ENCODE results near the gene CADPS.

CADPS gene

GRCh38 chr3:62624185-62624584 lies 251.0 kb downstream of the CADPS start:
- DNase-seq, result no peak

DNA sequence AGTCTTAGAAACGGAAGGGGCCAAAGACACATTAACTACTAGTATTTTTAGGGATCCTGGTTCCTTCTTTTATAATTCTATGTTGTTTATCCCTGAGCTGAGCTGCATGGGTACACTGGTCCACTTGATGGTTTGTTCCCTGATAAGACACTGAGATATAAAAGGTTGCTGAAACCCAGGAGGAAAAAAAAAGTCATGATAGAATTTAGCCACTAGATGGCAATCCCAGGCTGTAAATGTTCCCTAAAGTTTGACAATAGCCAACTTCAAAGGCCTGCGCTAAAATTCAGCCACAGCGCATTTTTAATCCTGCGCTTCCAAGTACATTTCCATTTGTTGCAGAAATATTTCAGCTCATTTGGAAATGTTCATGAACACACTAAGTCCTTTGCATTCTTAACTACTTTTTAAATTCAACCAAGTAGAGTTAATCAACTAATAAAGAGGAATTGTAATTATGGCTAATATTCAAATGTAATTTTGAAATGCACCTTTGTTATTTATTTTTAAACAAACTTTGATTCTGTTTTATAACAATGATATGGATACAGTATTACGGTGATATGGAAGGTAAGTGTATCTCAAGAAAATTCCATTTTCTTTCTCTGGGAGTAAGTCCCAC lies 252.6 kb downstream of the CADPS start:
- no peak for DNase-seq

DNA sequence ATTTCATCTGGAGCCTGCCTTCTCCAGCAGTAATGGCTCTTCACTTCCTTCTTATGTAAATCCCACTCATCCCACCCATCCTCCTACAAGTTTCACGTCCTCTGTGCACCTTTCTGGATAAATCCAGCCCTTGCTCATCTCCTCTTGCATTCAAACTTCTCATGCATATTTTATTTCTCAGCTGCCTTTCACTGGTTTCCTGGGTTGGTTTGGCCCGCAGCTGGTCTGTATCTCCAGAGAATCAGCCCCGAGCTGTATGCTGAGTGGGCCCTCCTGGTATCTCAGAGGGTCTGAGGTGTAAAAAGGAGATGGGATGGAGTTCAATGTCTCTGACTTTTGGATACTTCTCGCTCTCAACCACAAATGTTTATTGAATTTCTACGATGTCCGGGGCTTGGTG lies 253.3 kb downstream of the CADPS start:
- no peak for DNase-seq

DNA sequence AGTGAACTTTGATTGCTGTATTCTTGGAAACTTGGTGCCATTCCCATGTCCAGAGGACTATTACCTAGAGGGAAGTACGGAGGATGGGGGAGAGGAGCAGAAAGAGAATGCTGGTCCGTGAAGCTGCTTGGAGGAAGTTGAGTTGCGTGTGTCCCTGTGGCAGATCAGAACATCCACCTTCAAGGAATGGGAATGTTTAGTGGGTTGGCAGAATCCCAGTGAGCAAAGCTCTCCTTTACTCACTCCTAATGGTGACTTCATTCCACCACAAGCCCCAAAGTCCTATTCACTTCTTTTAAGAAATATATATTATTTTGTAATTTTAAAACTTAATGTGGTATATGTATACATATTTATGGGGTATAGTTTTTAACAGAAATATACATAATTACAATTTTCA lies 254.0 kb downstream of the CADPS start:
- DNase-seq, result no peak

DNA sequence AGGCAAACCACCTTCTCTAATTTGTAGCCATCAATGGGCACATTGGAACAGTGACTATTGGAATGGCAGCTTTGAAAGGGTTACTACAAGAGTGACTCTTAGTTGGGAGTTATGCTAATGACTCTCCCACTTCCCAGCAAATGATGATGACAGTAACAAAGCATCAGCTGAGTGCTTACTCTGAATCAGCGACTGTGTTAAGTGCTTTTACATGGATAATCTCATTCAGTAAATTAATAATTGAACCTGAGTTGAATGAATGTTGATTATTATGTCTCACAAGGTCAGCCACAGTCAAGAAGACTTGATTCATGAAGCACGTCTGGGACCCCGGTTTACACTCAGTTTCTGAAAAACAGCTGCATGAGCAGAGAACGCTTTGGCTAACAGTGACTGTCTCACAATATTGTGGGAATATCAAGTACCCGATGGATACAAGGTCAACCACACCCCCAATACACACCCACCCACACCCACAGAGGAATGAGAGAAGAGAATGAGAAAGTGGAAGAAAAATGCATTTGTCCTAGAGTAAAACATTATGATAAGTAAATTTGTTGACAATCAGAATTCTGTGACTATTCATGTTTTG lies 259.9 kb downstream of the CADPS start:
- DNase-seq, result no peak

DNA sequence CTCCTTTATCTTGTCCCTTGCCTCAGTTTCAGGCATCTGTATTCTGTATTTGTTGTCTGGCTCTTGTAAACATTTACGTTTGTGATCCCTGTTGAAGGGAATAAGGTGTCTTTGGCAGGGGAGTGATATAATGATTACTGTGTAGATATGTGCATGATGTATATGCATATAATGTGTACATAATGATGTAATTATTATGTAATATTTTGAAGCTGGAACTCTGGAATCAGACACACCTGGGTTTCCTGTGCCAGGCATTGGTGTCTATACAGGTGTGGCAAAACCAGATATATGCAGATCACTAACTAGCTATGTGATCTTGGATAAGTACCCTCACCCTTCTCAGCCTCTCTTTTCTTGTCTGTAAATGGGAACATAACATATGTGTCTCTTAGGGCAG lies 260.7 kb downstream of the CADPS start:
- DNase-seq, result no peak

DNA sequence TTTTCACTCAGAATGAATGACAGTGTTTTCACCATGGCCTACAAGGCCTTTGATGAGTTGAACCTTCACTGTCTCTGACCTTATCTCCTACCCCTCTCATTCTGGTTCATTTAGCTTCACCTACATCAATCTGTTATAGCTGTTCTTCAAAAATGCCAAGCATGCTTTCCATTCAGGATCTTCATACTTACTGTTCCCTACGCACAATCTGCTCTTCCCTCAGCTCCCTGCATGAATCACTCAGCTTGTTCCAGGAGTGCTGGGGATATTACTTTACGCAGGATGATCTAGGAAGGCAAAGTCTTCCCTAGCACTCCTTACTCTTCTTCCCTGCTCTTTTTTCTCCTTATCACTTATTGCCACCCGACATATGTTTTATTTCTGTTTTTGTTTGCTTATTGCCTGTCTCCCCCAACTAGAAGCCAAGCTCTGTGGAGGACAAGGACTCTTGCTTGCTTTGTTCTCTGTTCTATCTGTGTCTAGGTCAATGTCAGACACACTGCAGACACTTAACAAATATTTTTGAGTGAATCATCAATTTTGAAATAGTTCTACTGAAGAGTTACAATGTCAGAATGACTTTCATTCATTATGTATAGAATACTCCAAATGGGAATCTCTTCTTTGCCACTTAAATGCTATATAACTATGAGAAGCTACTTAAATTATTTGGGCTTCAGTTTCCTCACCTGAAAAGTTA lies 263.5 kb downstream of the CADPS start:
- no peak for DNase-seq

GRCh38 chr3:62607287-62608029 lies 267.8 kb downstream of the CADPS start:
- DNase-seq, result no peak

- no peak for DNase-seq
Observed at GRCh38 chr3:62605413-62606068, 269.7 kb downstream of the CADPS start.

DNA sequence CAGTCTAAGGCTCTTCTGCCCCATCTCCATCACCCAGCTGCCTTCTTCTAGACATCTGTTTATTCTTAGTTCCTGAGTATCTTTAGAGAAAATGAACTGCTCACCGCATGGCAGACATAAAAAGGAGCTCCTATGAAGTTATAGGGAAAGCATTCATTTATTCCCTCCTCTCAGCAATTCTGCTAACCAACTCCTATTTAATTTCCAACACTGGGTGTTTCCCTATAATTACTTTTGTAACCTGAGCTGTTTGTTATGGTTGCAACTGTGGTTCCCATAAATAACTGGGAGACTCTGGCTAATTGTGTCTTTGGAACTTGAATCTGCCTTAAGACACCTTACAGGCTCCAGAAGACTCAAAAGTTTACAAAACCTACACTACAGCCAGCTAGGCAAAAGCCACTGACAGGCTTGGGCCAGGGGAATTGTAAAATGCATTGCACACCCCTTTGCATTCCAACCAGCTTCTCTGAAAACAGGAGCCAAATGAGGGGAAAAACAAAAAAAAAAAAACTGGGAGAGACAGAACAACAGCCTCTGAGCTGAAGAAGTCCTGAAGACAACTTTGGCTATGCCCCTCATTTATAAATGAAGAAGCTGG lies 270.4 kb downstream of the CADPS start:
- DNase-seq, result no peak

GRCh38 chr3:62604298-62604697 lies 270.9 kb downstream of the CADPS start:
- DNase-seq, result no peak

- DNase-seq, result no peak
Observed at GRCh38 chr3:62602987-62603386, 272.2 kb downstream of the CADPS start.

DNA sequence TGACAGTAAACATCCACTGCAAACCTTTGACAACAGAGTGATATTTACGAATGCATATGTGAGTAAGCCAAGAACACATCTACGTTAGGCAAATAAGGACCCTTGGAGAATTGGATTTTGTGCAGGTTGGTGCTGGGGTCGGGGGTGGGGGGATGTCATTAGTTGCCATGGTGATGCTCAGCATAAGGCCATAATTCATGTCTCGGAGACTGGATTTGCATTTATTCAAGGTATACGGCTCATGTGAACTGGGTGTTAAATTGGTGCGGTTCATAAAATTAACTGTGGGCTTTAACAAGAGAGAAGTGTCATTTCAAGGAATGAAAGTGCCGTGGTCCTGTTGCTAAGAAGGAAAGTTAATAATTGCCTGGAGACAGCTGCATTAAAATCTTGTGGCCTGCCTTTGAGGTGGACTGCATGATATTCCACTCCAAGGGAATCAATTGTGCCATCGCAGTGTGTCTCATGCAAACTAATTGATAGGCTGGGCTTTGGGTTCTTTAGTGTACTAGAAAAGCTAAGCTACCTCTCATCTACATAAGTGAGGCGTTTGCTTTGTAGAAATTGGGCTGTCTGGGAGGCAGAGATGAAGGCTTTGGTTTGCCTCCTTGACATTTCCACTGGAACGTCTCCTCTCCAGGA lies 273.0 kb downstream of the CADPS start:
- DNase-seq, result no peak

DNA sequence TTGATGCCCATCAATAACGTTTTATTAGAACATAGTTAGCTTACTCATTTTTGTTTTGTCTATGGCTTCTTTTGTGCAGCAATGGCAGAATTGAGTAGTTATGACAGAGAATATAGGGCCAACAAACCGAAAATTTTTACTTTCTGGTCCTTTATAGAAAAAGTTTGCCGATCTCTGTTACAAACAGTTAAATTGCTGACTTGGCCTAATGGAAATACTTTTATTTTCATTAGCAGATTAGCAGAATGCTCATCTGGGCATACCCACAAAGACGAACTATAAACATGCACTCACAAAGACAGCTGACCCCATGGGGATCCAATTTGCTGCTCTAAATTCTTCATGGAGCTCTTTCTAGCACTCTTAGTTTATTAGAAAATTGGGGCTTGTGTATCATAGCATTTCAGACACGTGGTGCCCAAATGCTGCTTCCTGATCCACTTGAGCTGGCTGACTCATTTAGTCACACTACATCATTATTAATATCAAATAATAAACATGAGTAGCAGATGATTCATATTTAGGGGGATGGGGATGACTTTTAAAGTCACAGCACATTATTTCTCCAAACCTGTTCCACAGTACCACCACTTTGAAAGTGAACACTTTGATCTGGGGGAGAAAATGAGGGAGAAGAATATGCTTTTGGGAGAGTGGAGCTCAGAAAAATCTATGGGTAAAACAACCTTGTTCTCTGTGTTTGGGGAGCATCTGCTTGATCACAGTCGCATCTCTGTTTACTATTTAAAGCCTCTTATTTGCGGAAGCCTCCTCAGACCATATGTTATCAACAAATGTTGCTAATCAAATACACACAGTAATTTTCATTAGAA lies 273.8 kb downstream of the CADPS start:
- no peak for DNase-seq

DNA sequence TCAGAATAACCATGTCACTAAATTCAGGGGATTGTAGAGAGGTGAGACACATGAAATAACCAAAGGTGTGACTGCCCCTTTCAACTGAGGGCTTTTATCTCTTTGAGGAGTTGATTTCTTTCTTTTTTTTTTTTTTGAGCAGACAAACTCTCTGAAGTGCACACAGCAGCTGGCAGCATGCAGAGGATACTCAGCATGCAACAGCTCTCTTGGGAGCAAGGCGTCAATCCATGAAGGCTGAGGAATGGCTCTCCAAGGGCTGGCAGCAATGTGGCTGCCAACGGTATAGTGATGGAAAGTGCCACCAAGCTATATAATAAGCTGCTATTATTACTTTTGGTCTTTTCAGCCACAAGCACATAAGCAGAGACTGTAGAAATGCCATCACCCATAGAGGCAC lies 275.2 kb downstream of the CADPS start:
- no peak for DNase-seq

DNA sequence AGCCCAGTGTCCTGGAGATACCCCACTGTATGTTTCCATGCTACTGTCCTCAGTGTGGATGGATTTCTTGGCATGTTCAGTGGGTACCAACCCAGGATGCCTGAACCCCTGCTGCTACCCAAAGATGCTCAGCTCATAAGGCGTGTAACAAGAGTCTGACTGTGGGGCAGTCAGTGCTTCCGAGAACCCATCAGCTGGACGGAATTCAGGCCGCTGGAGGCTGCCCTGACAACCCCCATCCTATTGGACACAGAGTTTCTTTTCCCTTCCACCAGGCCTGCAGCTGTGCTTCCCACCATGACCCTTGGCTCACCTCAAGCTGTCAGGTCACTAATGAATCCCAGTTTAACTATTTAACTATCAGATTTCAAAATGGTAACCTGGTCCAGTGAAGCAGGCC lies 277.7 kb downstream of the CADPS start:
- DNase-seq, result no peak

- no peak for DNase-seq
Observed at GRCh38 chr3:62592408-62592807, 282.8 kb downstream of the CADPS start.

GRCh38 chr3:62589078-62589477 lies 286.1 kb downstream of the CADPS start:
- no peak for DNase-seq

DNA sequence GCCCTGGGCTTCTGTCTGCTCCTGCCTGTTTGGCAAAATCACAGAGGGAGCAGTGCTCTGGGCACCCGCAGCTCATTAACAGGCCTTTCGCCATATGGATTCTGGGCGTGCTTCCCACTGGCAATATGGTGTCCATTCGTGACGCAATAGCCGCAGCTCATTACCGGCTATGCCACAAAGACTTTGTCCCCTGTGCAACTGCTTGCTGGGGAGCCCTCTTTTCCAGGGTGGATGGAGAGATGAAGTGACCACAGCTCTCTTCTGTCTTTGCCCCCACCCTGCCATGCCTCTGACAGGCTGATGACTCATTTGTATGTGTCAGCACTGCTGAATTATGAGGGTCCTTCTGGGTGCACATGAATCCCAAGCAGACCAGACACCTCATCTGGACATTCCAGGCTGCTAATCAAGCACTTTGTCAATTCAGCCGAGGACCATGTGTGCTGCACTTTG lies 287.6 kb downstream of the CADPS start:
- DNase-seq, result no peak

- DNase-seq, result no peak
Observed at GRCh38 chr3:62587169-62587568, 288.0 kb downstream of the CADPS start.

DNA sequence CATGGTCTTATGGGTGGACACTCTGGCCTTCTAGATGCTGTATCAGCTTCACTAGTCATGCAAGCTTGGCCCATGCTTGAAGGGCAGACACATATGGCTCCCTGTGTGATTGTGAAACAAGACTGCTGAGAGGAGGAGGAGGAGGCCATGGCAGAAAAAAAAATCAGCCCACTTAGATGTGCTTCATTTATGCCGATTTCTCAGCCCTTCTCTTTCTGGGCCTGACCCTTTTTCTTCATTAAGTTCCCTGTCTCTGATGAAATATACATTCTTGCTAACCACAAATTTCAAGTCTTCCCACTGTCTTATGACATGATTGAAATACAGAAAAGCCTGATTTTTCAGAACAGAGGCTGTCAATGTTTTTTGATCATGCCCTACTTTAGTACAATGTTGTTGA lies 288.9 kb downstream of the CADPS start:
- no peak for DNase-seq

All from activated CD4-positive, alpha-beta T cell treated with anti-CD3 and anti-CD28 coated beads, Interleukin-2, amount 50 U/mL, for 4 hours (primary cell).